Measurements from ENCODE around the gene FRG2B.
"Not testable (repeated sequence)": the region's sequence is repeated elsewhere in the genome, so short reads cannot be mapped to it uniquely, and the experiment has no call there.

The FRG2B gene

DNA sequence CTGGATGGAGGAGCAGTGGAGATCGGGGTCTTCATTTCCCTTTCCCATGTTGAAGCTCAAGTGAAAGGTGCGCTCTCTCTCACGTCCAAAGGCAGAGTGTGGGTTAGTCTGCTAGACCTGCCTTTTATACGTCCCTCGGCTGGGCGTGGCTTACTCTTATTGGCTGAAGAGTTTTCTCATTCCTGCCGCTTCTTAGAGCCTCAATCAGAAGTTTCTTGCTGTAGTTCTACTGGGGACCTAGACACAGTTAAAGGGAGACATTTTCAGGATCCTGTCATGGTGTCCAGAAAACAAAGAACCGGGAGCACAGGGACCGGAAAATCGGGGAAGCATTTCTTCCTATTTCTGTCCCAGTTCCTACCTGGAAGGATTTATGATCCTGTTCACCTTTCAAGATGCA is at the start of gene FRG2B:
TSS of gene FRG2B (minus strand) at position 101 of the 400 bp plus-strand sequence. CDS start at position 48, 53 bp downstream.
- H3K4me3 ChIP-seq (ENCODE audit: low read depth, low read length); in situ Hi-C loops (cut with HindIII; ENCODE audit: low sequenced_read_pairs); DNase-seq (ENCODE audit: low read depth): not testable (repeated sequence)

GRCh38 chr10:133667446-133667845 is 40.9 kb upstream of the FRG2B start:
- in situ Hi-C loops (cut with HindIII; ENCODE audit: low sequenced_read_pairs); DNase-seq (ENCODE audit: low read depth); H3K4me3 ChIP-seq (ENCODE audit: low read depth, low read length): not testable (repeated sequence)

DNA sequence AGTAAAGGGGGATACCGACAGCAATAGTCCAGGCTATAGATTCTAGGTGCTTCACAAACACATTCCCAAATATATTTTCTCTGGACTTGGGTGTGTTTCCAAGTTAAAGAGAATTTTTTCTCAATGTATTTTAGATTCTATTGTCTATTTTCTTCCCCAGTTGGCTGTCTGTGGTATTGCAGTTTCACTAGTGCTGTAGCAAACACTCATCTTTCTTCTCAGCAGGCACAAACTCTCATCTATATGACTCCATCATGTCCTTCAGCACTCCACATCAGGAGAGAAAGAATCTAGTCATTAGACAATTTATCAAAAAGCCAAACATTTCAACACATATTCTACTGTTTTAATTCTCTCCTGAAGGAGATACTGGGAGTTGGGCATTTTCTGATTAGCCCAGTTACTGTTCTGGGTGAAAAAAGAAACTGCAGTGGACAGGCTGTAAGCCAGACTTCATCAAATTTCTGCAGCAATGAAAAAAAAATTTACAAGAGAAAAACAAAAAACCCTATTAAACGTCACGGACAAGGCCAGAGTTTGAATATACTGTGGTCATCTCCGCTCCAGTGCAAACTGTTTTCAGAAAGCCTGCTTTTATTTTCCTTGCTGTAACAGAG is 37.1 kb upstream of the FRG2B start:
- in situ Hi-C loops (cut with HindIII; ENCODE audit: low sequenced_read_pairs); DNase-seq (ENCODE audit: low read depth): not testable (repeated sequence)

GRCh38 chr10:133661122-133661521 is 34.5 kb upstream of the FRG2B start:
- in situ Hi-C loops (cut with HindIII; ENCODE audit: low sequenced_read_pairs); DNase-seq (ENCODE audit: low read depth); H3K4me3 ChIP-seq (ENCODE audit: low read depth, low read length): not testable (repeated sequence)

More for the DNA sequence above, 37.1 kb upstream of the FRG2B start:
- H3K4me3 ChIP-seq (ENCODE audit: low read depth, low read length), result not testable (repeated sequence)

GRCh38 chr10:133660516-133660915 is 33.9 kb upstream of the FRG2B start:
- DNase-seq (ENCODE audit: low read depth); H3K4me3 ChIP-seq (ENCODE audit: low read depth, low read length); in situ Hi-C loops (cut with HindIII; ENCODE audit: low sequenced_read_pairs): not testable (repeated sequence)

DNA sequence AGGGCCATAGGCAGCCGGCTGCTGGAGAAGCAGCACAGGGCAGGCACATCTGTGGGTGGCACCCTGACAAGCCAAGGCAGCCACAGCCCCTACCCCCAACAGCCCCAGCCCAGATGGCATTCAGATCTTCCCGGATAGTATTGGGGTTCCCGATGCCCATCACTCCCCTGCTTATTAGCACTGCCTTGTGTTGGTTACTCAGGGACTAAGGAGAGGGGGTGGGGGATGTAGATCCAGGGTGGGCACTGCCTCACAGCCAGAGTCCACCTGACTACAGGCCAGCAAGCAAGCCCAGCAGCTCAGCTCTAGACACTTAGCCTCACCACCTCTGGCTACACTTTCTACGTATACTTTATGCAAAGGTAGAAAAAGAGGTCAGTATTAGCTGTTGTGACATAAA is 30.7 kb upstream of the FRG2B start:
- DNase-seq (ENCODE audit: low read depth); H3K4me3 ChIP-seq (ENCODE audit: low read depth, low read length); in situ Hi-C loops (cut with HindIII; ENCODE audit: low sequenced_read_pairs): not testable (repeated sequence)

DNA sequence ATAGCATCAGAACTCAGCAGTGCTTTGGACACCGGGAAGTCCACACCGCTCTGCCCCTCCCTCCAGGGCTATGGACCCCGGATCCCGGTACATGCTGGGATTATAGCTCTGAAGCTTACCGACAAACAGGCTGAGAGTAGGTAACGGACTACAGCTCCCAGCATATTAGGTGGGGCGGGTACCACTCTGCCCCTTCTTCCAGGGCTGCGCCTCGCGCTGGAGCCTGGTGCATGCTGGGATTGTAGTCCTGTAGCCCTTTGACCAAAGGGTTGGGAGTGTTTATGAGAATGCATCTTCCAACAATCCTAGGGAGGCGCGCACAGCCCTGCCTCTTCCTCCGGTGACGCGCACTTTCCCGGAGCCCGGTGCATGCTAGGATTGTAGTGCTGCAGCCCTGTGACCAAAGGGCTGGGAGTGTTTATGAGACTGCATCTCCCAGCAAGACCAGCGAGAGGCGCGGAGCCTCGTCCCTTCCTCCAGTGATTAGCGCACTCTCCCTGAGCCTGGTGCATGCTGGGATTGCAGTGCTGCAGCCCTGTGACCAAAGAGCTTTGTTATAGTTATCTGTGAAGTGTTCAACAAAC is 22.4 kb upstream of the FRG2B start:
- in situ Hi-C loops (cut with HindIII; ENCODE audit: low sequenced_read_pairs); DNase-seq (ENCODE audit: low read depth); H3K4me3 ChIP-seq (ENCODE audit: low read depth, low read length): not testable (repeated sequence)

- in situ Hi-C loops (cut with HindIII; ENCODE audit: low sequenced_read_pairs); DNase-seq (ENCODE audit: low read depth); H3K4me3 ChIP-seq (ENCODE audit: low read depth, low read length): not testable (repeated sequence)
These were observed 20.6 kb upstream of the FRG2B start for GRCh38 chr10:133647075-133647748.

GRCh38 chr10:133637846-133638235 is 11.2 kb upstream of the FRG2B start:
- H3K4me3 ChIP-seq (ENCODE audit: low read depth, low read length); in situ Hi-C loops (cut with HindIII; ENCODE audit: low sequenced_read_pairs); DNase-seq (ENCODE audit: low read depth): not testable (repeated sequence)

DNA sequence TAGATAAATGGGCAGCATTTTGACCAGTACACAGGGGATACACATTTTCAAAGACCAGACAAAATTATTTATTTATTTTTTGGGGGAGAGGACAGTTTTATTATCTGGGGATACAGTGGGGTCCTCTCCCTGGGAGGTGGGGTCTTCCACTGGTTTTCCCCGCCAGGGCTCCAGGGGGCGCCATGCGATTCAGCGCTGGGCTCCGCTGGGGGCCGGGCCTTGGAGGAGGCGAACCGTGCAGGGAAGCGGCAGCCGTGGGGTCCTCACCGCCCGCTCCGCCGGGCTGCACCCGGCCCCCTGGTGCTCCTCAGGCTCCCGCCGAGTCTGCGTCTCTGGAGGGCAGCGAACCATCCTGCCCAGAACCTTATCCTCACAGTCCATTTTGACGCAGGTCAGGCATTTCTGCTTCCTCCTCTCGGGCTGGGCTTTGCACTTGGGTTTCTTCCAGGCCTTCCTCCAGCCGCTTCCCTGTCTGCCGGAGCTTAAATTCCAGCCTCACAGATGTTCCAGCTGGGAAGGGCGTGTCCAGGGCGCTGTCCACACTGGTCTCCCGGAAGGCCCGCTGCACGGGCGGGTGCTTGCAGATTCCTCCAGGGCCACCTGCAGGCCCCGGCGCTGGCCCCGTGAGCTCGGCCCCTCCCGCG is 10.7 kb upstream of the FRG2B start:
- in situ Hi-C loops (cut with HindIII; ENCODE audit: low sequenced_read_pairs); DNase-seq (ENCODE audit: low read depth); H3K4me3 ChIP-seq (ENCODE audit: low read depth, low read length): not testable (repeated sequence)

DNA sequence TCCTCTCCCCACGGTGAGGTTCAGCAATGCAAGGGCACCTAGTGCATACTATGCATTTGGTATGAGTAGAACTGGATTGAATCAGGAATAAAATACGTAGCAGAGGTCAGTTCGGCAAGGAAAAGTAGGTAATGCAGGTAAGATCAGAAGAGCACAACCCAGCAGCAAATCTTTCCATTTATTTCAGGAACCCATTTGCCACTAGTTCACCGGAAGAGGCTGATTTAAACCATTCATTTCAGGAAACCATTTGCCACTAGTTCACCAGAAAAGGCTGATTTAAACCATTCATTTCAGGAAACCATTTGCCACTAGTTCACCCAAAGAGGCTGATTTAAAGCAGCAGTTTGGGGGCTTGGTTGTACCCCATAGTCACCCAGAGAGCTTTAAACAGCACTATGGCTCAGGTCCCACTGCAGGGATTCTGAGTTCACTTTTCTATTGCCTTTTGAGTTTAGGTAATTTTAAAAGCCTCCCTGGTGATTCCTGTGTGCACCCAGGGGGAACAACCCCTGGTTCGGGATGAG is 4.2 kb upstream of the FRG2B start:
- DNase-seq (ENCODE audit: low read depth); in situ Hi-C loops (cut with HindIII; ENCODE audit: low sequenced_read_pairs); H3K4me3 ChIP-seq (ENCODE audit: low read depth, low read length): not testable (repeated sequence)

DNA sequence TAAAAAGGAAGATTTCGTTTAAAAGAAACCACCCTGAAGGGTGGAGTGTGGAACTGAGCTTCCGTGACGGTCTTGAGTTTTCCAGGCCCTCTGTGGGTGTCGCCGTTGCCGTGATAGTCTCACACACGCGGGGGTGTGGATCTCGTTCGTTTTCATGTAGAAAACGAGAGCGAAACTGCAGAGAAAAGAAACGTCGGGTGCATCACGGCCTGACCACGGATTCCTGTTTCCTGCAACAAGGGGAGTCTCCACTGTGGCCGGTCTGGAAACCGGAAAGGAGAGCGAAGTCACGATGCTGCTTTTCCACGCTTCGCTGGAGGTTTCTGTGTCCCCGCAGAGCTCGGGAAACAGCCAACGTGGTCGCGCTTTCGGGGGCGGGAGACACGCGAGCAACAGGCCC is 4.1 kb downstream of the FRG2B start:
- in situ Hi-C loops (cut with HindIII; ENCODE audit: low sequenced_read_pairs); DNase-seq (ENCODE audit: low read depth): not testable (repeated sequence)

DNA sequence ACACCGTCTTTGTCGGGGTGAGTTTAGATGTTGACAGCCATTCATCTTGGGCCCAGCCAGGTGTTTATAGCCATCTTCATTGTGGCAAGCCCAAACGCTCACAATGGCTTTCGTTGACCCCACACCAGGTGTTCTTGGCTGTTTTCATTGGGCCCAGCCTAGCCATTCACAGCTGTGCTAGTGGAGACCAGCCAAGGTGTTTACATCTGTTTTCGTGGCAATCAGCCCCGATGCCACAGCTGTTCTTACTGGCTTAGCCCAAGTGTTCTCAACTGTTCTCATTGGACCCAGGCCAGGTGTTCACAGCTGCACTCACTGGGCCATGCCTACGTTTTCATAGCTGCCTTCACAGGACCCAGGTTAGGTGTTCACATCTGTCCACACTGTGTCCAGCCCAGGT is 7.7 kb downstream of the FRG2B start:
- no peak overlapping the region for H3K4me3 ChIP-seq (ENCODE audit: low read depth, low read length)
- no peak for DNase-seq (ENCODE audit: low read depth)

More for the DNA sequence above, 4.1 kb downstream of the FRG2B start:
- H3K4me3 ChIP-seq (ENCODE audit: low read depth, low read length), result not testable (repeated sequence)

More for the DNA sequence above, 7.7 kb downstream of the FRG2B start:
- in situ Hi-C loops (cut with HindIII; ENCODE audit: low sequenced_read_pairs), result no loop called here
- TF ChIP-seq CTCF (IDR thresholded peaks at IDR 0.05; ENCODE audit: low read depth, low read length, missing control alignments), result no peak

Data from astrocyte of the cerebellum (primary cell).